ENCODE measurements around the gene FAM174C.

DNA sequence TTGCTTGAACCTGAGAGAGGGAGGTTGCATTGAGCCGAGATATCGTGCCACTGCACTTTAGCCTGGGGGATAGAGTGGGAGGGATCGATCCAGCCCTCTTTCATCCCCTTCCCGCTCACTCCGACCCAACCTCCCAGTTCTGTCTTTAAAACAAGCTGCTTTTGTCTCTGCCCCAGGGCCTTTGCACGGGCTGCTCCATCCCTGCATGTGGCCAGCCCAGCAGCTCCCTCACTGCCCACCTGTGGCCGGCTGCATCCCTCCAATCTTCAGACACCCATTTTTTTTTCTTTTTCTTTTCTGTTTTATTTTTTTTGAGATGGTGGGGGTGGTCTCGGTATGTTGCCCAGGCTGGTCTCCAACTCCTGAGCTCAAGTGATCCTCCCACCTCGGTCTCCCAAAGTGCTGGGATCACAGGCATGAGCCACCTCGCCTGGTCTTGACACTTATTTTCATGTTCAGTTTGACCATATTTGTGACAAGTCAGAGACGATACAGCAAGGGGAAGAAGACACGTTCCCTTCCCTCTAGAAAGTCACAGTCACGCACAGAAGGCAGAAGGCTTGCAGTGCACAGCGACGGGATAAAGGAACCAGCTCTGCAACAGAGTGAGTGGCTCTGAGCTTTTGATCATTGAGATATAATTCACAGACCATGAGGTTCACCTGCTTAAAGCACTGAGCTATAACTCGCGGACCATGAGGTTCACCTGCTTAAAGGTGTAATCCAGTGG, 42.1 kb downstream of the FAM174C start:
- TF ChIP-seq POLR2A (IDR thresholded peaks at IDR 0.05), result no peak
- TF ChIP-seq, protein P1, sequence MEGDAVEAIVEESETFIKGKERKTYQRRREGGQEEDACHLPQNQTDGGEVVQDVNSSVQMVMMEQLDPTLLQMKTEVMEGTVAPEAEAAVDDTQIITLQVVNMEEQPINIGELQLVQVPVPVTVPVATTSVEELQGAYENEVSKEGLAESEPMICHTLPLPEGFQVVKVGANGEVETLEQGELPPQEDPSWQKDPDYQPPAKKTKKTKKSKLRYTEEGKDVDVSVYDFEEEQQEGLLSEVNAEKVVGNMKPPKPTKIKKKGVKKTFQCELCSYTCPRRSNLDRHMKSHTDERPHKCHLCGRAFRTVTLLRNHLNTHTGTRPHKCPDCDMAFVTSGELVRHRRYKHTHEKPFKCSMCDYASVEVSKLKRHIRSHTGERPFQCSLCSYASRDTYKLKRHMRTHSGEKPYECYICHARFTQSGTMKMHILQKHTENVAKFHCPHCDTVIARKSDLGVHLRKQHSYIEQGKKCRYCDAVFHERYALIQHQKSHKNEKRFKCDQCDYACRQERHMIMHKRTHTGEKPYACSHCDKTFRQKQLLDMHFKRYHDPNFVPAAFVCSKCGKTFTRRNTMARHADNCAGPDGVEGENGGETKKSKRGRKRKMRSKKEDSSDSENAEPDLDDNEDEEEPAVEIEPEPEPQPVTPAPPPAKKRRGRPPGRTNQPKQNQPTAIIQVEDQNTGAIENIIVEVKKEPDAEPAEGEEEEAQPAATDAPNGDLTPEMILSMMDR (IDR thresholded peaks at IDR 0.05), result no peak

All from thyroid gland (tissue), 4 donors.